Activated naive CD8-positive, alpha-beta T cell treated with anti-CD3 and anti-CD28 coated beads, Interleukin-2, amount 10 ng/mL, durations not matched to agents 7 days and 5 days (primary cell): ENCODE data around the gene ZNF644. TPM values are rescaled to one million over a fixed set of nuclear protein-coding genes. Genes with fewer than 3 reads are reported as not detected.

ENCODE experiments used
- ATAC-seq: fragments of 150-1000 bp; cut with Tn5 transposase; one replicate; pipeline ENCODE4 v1.10.0; 2021; ENCODE audit warnings: low read depth, moderate library complexity
- POLR2A ChIA-PET: fragments of 350-600 bp; sonication (Branson Sonifier 250); formaldehyde crosslinking; loops from one replicate; lab custom pipeline; 2021; ENCODE audit warnings: antibody characterized with exemption; lab: Charles Lee
- DNase-seq: peaks from one replicate; pipeline ENCODE4 v3.0.0; 2021
- H3K27ac Mint-ChIP-seq: one replicate; pipeline ENCODE4 v1.8.0; 2022; ENCODE audit warnings: mild to moderate bottlenecking, mixed read lengths
- H3K27me3 Mint-ChIP-seq: one replicate; pipeline ENCODE4 v1.8.0; 2022; ENCODE audit warnings: mild to moderate bottlenecking, moderate library complexity, mixed read lengths
- H3K36me3 Mint-ChIP-seq: one replicate; pipeline ENCODE4 v1.8.0; 2021; ENCODE audit warnings: mild to moderate bottlenecking, mixed read lengths
- H3K4me1 Mint-ChIP-seq: one replicate; pipeline ENCODE4 v1.8.0; 2021; ENCODE audit warnings: mixed read lengths
- H3K4me3 Mint-ChIP-seq: one replicate; pipeline ENCODE4 v1.8.0; 2022; ENCODE audit warnings: mild to moderate bottlenecking, moderate library complexity, mixed read lengths
- H3K9me3 Mint-ChIP-seq: one replicate; pipeline ENCODE4 v1.8.0; 2021; ENCODE audit warnings: mixed read lengths
- total RNA-seq, 2 experiments: library from RNA; stranded (reverse); gene quantifications; one replicate each; pipeline ENCODE4 v1.2.3, GENCODE V29; 2021

The ZNF644 gene
- total RNA-seq, 2 experiments from 2014 or later: 53.1 to 55.5 TPM

GRCh38 chr1:91038582-91038981 is 16.7 kb upstream of the ZNF644 start:
- DNase-seq (no peak), ATAC-seq (no peak)
- peaks cover 4% of the 10 kb centered on the region for H3K9me3 Mint-ChIP-seq
- H3K36me3 Mint-ChIP-seq: no peaks in the 10 kb centered on the region
- H3K27me3 Mint-ChIP-seq: peaks cover 5% of the 10 kb centered on the region
- no peak overlapping the region for H3K4me3 Mint-ChIP-seq
- no peak overlapping the region for H3K27ac Mint-ChIP-seq
- H3K4me1 Mint-ChIP-seq: no peaks in the 10 kb centered on the region
- POLR2A ChIA-PET: no interaction called here

- Mint-ChIP-seq H3K36me3 (no peaks in the 10 kb centered on the region), H3K9me3 (peaks cover 2% of the 10 kb centered on the region), H3K27me3 (peaks cover 8% of the 10 kb centered on the region), H3K4me3 (no peak overlapping the region), H3K4me1 (no peaks in the 10 kb centered on the region), H3K27ac (no peak overlapping the region)
- ATAC-seq (no peak), DNase-seq (no peak)
- POLR2A ChIA-PET: no interaction called here
These were observed 15.3 kb upstream of the ZNF644 start for GRCh38 chr1:91036894-91037829.

GRCh38 chr1:91032349-91032748 is 10.5 kb upstream of the ZNF644 start:
- POLR2A ChIA-PET: no interaction called here
- no peak overlapping the region for H3K4me3 Mint-ChIP-seq
- H3K27me3 Mint-ChIP-seq: peaks cover 8% of the 10 kb centered on the region
- no peak for DNase-seq
- no peaks in the 10 kb centered on the region for H3K36me3 Mint-ChIP-seq
- ATAC-seq: no peak
- H3K4me1 Mint-ChIP-seq: no peaks in the 10 kb centered on the region
- no peaks in the 10 kb centered on the region for H3K9me3 Mint-ChIP-seq
- no peak overlapping the region for H3K27ac Mint-ChIP-seq

GRCh38 chr1:91031081-91031480 is 9.2 kb upstream of the ZNF644 start:
- no peaks in the 10 kb centered on the region for H3K4me1 Mint-ChIP-seq
- H3K36me3 Mint-ChIP-seq: no peaks in the 10 kb centered on the region
- H3K4me3 Mint-ChIP-seq: no peak overlapping the region
- no peaks in the 10 kb centered on the region for H3K9me3 Mint-ChIP-seq
- POLR2A ChIA-PET: no interaction called here
- DNase-seq (no peak), ATAC-seq (no peak)
- H3K27ac Mint-ChIP-seq: no peak overlapping the region
- peaks cover 11% of the 10 kb centered on the region for H3K27me3 Mint-ChIP-seq

- H3K4me3 Mint-ChIP-seq: no peak overlapping the region
- H3K4me1 Mint-ChIP-seq: peaks cover 5% of the 10 kb centered on the region
- DNase-seq (no peak), ATAC-seq (no peak)
- H3K9me3 Mint-ChIP-seq: no peaks in the 10 kb centered on the region
- POLR2A ChIA-PET: no interaction called here
- peaks cover 2% of the 10 kb centered on the region for H3K36me3 Mint-ChIP-seq
- H3K27me3 Mint-ChIP-seq: peaks cover 6% of the 10 kb centered on the region
- no peak overlapping the region for H3K27ac Mint-ChIP-seq
These were observed 4.9 kb upstream of the ZNF644 start for GRCh38 chr1:91026777-91027176.

- POLR2A ChIA-PET: no interaction called here
- Mint-ChIP-seq H3K27ac (no peak overlapping the region), H3K9me3 (no peaks in the 10 kb centered on the region), H3K4me1 (peaks cover 5% of the 10 kb centered on the region), H3K36me3 (peaks cover 2% of the 10 kb centered on the region), H3K27me3 (peaks cover 4% of the 10 kb centered on the region), H3K4me3 (no peak overlapping the region)
- no peak for DNase-seq
- no peak for ATAC-seq
These were observed 4.5 kb upstream of the ZNF644 start for GRCh38 chr1:91026320-91026719.

- H3K4me3 Mint-ChIP-seq: no peak overlapping the region
- no peak overlapping the region for H3K27ac Mint-ChIP-seq
- ATAC-seq: no peak
- POLR2A ChIA-PET: no interaction called here
- peaks cover 18% of the 10 kb centered on the region for H3K4me1 Mint-ChIP-seq
- H3K9me3 Mint-ChIP-seq: no peaks in the 10 kb centered on the region
- peaks cover 3% of the 10 kb centered on the region for H3K27me3 Mint-ChIP-seq
- no peak for DNase-seq
- peaks cover 12% of the 10 kb centered on the region for H3K36me3 Mint-ChIP-seq
These were observed 2.8 kb upstream of the ZNF644 start for GRCh38 chr1:91024481-91025119.

GRCh38 chr1:91022518-91022929 is 689 bp upstream of the ZNF644 start:
- Mint-ChIP-seq H3K4me3 (peak overlapping the region; percentile 95), H3K27me3 (peaks cover 3% of the 10 kb centered on the region), H3K36me3 (peaks cover 15% of the 10 kb centered on the region), H3K27ac (peak overlapping the region; percentile 99), H3K4me1 (peaks cover 35% of the 10 kb centered on the region), H3K9me3 (no peaks in the 10 kb centered on the region)
- ATAC-seq (no peak), DNase-seq (no peak)
- POLR2A ChIA-PET: interaction anchor here (0.7 to 2.3 kb wide), 6 partner anchors 8 to 1275 kb away, joined by 3 to 12 read pairs (median 4); no protein-coding TSS in a partner anchor

GRCh38 chr1:91020967-91021685 is 709 bp downstream of the ZNF644 start:
- Mint-ChIP-seq H3K36me3 (peaks cover 16% of the 10 kb centered on the region), H3K4me1 (peaks cover 36% of the 10 kb centered on the region), H3K27me3 (no peaks in the 10 kb centered on the region), H3K9me3 (no peaks in the 10 kb centered on the region), H3K27ac (peak overlapping the region; percentile 99), H3K4me3 (peak overlapping the region; percentile 95)
- peak; percentile 51 for ATAC-seq
- POLR2A ChIA-PET: interaction anchor here (1.6 to 2.3 kb wide), 2 partner anchors 11 to 14 kb away, joined by 10 to 12 read pairs; no protein-coding TSS in a partner anchor
- DNase-seq: peak; percentile 74

- no peak for DNase-seq
- Mint-ChIP-seq H3K27me3 (no peaks in the 10 kb centered on the region), H3K9me3 (no peaks in the 10 kb centered on the region), H3K4me1 (peaks cover 41% of the 10 kb centered on the region), H3K4me3 (peak overlapping the region; percentile 95), H3K36me3 (peaks cover 19% of the 10 kb centered on the region), H3K27ac (peak overlapping the region; percentile 99)
- POLR2A ChIA-PET: interaction anchor here (2.3 kb wide), 1 partner anchor 11 kb away, joined by 12 read pairs; no protein-coding TSS in a partner anchor
- ATAC-seq: no peak
These were observed 1.3 kb downstream of the ZNF644 start for GRCh38 chr1:91020486-91020885.

- POLR2A ChIA-PET: no interaction called here
- DNase-seq: no peak
- ATAC-seq: no peak
- H3K27ac Mint-ChIP-seq: peak overlapping the region; percentile 27
- no peak overlapping the region for H3K4me3 Mint-ChIP-seq
- H3K27me3 Mint-ChIP-seq: no peaks in the 10 kb centered on the region
- peaks cover 50% of the 10 kb centered on the region for H3K4me1 Mint-ChIP-seq
- H3K36me3 Mint-ChIP-seq: peaks cover 28% of the 10 kb centered on the region
- no peaks in the 10 kb centered on the region for H3K9me3 Mint-ChIP-seq
These were observed 3.8 kb downstream of the ZNF644 start for GRCh38 chr1:91018006-91018405.

- no peak overlapping the region for H3K4me3 Mint-ChIP-seq
- POLR2A ChIA-PET: no interaction called here
- no peak for ATAC-seq
These were observed 5.9 kb downstream of the ZNF644 start for GRCh38 chr1:91015794-91016550.

More at GRCh38 chr1:91015794-91016550, 5.9 kb downstream of the ZNF644 start:
- Mint-ChIP-seq H3K27me3 (no peaks in the 10 kb centered on the region), H3K9me3 (no peaks in the 10 kb centered on the region), H3K4me1 (peaks cover 59% of the 10 kb centered on the region), H3K36me3 (peaks cover 31% of the 10 kb centered on the region), H3K27ac (no peak overlapping the region)
- DNase-seq: no peak
